ENCODE data around the gene SLC35D1.

Gene SLC35D1

GRCh38 chr1:67009792-67010191 is 44.2 kb downstream of the SLC35D1 start:
- TF ChIP-seq CTCF (conservative IDR thresholded peaks at IDR 0.05; ENCODE audit: low read length) = no peak
- no peak for DNase-seq (ENCODE audit: low read depth)
- H3K4me3 ChIP-seq (ENCODE audit: low read length) = no peak overlapping the region

GRCh38 chr1:67005068-67005467 is 48.9 kb downstream of the SLC35D1 start:
- no peak overlapping the region for H3K4me3 ChIP-seq (ENCODE audit: low read length)
- DNase-seq (ENCODE audit: low read depth) = no peak
- TF ChIP-seq CTCF (conservative IDR thresholded peaks at IDR 0.05; ENCODE audit: low read length) = no peak

GRCh38 chr1:67004176-67004575 is 49.8 kb downstream of the SLC35D1 start:
- TF ChIP-seq CTCF (conservative IDR thresholded peaks at IDR 0.05; ENCODE audit: low read length) = no peak
- DNase-seq (ENCODE audit: low read depth) = no peak
- H3K4me3 ChIP-seq (ENCODE audit: low read length) = no peak overlapping the region

GRCh38 chr1:67001682-67002425 is 52.1 kb downstream of the SLC35D1 start:
- H3K4me3 ChIP-seq (ENCODE audit: low read length) = no peak overlapping the region
- TF ChIP-seq CTCF (conservative IDR thresholded peaks at IDR 0.05; ENCODE audit: low read length) = no peak
- DNase-seq (ENCODE audit: low read depth) = no peak

GRCh38 chr1:66999640-67000400 is 54.1 kb downstream of the SLC35D1 start:
- H3K4me3 ChIP-seq (ENCODE audit: low read length) = no peak overlapping the region
- TF ChIP-seq CTCF (conservative IDR thresholded peaks at IDR 0.05; ENCODE audit: low read length) = no peak
- peak; percentile 37 for DNase-seq (ENCODE audit: low read depth)

GRCh38 chr1:66998972-66999371 is 55.0 kb downstream of the SLC35D1 start:
- no peak for TF ChIP-seq CTCF (conservative IDR thresholded peaks at IDR 0.05; ENCODE audit: low read length)
- DNase-seq (ENCODE audit: low read depth) = peak; percentile 14
- no peak overlapping the region for H3K4me3 ChIP-seq (ENCODE audit: low read length)
